ENCODE data around the gene RNF146.
"Not testable (repeated sequence)": the region's sequence is repeated elsewhere in the genome, so short reads cannot be mapped to it uniquely, and the experiment has no call there.

Gene RNF146

DNA sequence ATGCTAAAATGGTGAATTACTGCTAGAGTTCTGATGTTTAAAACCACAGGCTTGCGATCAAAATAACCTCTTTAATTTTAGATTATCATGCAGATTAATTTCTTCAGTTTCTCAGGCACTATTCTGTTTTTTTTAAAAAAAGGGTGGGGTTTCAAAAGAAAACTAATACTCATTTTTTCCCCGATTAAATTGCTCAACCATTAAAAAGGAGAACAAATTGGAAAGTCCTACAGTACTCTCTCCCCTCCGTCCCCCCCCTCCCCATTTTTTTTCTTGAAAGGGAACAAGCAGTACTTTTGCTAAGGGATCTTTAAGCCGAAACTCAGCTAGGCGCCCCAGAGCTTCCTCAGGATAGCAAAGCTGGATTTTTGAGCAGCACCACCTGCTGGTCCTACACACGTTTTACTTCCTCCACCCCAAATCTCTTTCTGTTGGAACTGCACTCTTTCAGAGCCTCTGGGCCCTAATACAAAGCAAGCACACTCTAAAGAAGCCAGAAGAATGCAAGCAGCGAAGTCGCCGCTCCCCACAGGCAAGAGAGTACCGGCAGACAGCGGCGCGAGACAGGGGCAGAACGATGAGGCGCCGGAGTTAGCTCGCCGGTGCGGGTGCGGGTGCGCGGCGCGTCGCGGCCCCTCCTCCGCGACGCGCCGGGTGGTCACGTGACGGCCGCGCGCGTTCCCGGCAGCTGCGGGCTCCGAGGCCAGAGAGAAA is at the start of gene RNF146:
RNF146 (plus strand) TSS at position 687 of the 714 bp plus-strand sequence. CDS start 13,475 bp downstream, outside the sequence.
- TF ChIP-seq POLR2A (IDR thresholded peaks at IDR 0.05; ENCODE audit: low read length), result no peak
- no peak for TF ChIP-seq GATA1 (IDR thresholded peaks at IDR 0.05; ENCODE audit: low read depth, low read length)
- peak; percentile 85 to 89 for DNase-seq

- TF ChIP-seq GATA1 (IDR thresholded peaks at IDR 0.05; ENCODE audit: low read depth, low read length), result no peak
- TF ChIP-seq POLR2A (IDR thresholded peaks at IDR 0.05; ENCODE audit: low read length), result no peak
- no peak for DNase-seq
Measured at GRCh38 chr6:127219869-127220268, 46.8 kb upstream of the RNF146 start.

GRCh38 chr6:127221201-127221600 is 45.5 kb upstream of the RNF146 start:
- no peak for DNase-seq
- TF ChIP-seq POLR2A (IDR thresholded peaks at IDR 0.05; ENCODE audit: low read length) (no peak), GATA1 (IDR thresholded peaks at IDR 0.05; ENCODE audit: low read depth, low read length) (no peak)

DNA sequence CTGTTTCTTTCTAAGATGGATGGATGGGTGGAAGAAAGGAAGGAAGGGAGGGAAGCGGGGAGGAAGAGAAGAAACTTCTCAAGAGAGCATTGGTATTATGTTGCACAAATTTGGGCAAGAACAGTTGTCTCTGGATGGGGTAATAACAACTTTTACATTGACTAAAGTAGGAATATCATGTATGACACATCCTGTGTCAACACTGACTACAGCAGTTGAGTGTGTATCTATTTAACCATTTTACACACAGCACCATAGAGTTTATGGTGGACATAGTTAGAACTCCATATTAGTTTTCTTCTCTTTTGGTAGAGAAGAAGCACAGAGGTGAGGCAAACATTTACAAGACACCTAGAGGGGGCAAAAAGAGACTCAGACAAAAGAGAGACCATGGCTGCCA is 44.2 kb upstream of the RNF146 start:
- TF ChIP-seq GATA1 (IDR thresholded peaks at IDR 0.05; ENCODE audit: low read depth, low read length), result no peak
- TF ChIP-seq POLR2A (IDR thresholded peaks at IDR 0.05; ENCODE audit: low read length), result no peak
- DNase-seq, result no peak

DNA sequence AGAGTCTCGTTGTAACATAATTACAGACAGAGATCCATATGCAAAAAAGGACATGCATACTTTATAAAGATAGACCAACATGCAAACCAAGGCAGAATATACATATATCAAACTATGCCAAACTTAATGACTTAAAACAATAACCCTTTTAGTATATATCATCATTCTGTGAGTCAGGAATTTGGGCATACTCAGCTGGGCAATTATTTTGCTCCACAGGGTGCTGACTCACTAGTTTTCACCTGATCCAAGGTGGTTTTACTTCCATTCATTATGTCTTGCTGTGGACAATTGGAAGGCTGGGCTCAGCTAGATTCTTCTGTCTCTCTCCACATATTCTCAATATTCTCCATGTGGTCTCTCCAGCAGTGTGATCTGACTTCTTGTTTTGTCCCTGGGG is 41.2 kb upstream of the RNF146 start:
- DNase-seq, result no peak
- TF ChIP-seq GATA1 (IDR thresholded peaks at IDR 0.05; ENCODE audit: low read depth, low read length), result no peak
- no peak for TF ChIP-seq POLR2A (IDR thresholded peaks at IDR 0.05; ENCODE audit: low read length)

GRCh38 chr6:127233819-127234218 is 32.8 kb upstream of the RNF146 start:
- DNase-seq, result not testable (repeated sequence)

GRCh38 chr6:127243501-127243900 is 23.2 kb upstream of the RNF146 start:
- TF ChIP-seq GATA1 (IDR thresholded peaks at IDR 0.05; ENCODE audit: low read depth, low read length), result no peak
- TF ChIP-seq POLR2A (IDR thresholded peaks at IDR 0.05; ENCODE audit: low read length), result no peak
- no peak for DNase-seq

GRCh38 chr6:127247114-127248096 is 19.3 kb upstream of the RNF146 start:
- TF ChIP-seq POLR2A (IDR thresholded peaks at IDR 0.05; ENCODE audit: low read length) (no peak), GATA1 (IDR thresholded peaks at IDR 0.05; ENCODE audit: low read depth, low read length) (no peak)
- no peak for DNase-seq

DNA sequence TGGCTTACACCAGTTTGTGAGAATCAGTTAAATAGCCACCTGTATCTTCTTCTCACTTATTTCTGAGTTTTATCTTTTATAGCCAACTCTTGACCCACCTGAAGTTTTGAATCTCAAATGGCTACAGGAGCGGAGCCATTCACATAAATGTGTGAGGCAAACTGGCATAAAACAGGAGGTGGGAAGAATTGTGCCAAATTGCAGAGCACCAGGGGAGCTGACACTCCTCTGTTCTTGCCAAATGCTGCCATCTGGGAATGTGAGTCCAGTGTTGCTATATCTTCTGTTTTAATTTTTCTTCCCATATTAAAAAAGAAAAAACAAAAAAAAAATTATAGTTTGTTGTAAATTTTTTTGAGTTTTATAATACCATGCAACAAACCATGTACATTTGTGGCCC is 17.0 kb upstream of the RNF146 start:
- DNase-seq, result no peak
- no peak for TF ChIP-seq POLR2A (IDR thresholded peaks at IDR 0.05; ENCODE audit: low read length)
- TF ChIP-seq GATA1 (IDR thresholded peaks at IDR 0.05; ENCODE audit: low read depth, low read length), result no peak

DNA sequence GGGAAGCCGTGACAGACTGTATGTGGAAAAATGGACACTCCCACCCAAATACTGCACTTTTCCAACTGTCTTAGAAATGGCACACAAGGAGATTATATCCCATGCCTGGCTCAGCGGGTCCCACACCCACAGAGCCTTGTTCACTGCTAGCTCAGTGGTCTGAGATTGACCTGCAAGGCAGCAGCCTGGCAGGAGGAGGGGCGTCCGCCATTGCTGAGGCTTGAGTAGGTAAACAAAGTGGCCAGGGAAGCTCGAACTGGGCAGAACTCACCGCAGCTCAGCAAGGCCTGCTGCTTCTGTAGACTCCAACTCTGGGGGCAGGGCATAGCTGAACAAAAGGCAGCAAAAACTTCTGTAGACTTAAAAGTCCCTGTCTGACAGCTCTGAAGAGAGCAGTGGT is 11.4 kb upstream of the RNF146 start:
- TF ChIP-seq POLR2A (IDR thresholded peaks at IDR 0.05; ENCODE audit: low read length) (no peak), GATA1 (IDR thresholded peaks at IDR 0.05; ENCODE audit: low read depth, low read length) (no peak)
- DNase-seq, result no peak

- TF ChIP-seq POLR2A (IDR thresholded peaks at IDR 0.05; ENCODE audit: low read length) (no peak), GATA1 (IDR thresholded peaks at IDR 0.05; ENCODE audit: low read depth, low read length) (no peak)
- DNase-seq, result no peak
Measured at GRCh38 chr6:127262896-127263295, 3.8 kb upstream of the RNF146 start.

- DNase-seq, result no peak
- TF ChIP-seq POLR2A (IDR thresholded peaks at IDR 0.05; ENCODE audit: low read length), result no peak
- no peak for TF ChIP-seq GATA1 (IDR thresholded peaks at IDR 0.05; ENCODE audit: low read depth, low read length)
Measured at GRCh38 chr6:127263481-127263880, 3.2 kb upstream of the RNF146 start.

DNA sequence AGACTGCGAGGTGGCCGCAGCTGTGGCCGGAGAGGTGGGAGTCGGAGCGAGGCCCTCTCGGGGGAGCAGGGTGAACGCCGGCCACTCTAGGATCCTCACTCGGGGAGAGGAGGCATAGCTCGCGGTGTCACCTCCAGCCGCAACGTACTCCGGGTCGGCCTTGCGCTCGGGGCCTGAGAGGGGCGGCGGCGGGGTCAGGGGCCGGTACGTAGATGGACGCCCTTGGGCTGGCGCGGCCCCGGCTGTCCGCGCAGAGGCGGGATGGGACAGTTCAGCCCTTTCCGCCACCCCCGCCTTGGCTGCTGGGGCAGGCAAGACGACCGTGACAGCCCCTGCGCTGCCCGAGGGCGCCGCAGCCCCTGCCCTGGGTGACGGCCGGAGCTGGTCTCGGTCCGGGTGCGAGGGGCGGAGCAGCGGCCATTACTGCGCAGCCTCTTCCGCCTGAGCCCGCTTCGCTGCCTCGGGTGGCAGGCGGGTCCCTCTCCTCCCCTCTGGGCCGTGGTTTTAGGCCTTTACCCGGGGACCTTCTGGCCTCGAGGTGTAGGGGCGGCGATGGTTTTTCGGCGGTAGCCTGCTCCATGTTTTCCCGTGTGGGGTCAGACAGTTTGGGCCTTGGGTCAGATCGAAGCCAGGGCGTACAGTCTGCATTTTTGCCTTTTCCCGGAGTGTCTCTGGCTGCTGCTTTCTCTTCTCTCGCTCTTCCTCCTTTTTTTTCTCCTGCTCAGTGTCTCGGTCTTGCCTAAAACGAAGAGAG is 405 bp downstream of the RNF146 start:
- peak; percentile 80 to 88 for DNase-seq
- TF ChIP-seq POLR2A (IDR thresholded peaks at IDR 0.05; ENCODE audit: low read length) (peak; percentile 75), GATA1 (IDR thresholded peaks at IDR 0.05; ENCODE audit: low read depth, low read length) (no peak)
